Measurements from ENCODE around the gene MUC2. TPM values are rescaled to one million over a fixed set of nuclear protein-coding genes. Genes with fewer than 3 reads are reported as not detected.

Gene MUC2
- total RNA-seq, 2 experiments from 2014 or later, result not detected

DNA sequence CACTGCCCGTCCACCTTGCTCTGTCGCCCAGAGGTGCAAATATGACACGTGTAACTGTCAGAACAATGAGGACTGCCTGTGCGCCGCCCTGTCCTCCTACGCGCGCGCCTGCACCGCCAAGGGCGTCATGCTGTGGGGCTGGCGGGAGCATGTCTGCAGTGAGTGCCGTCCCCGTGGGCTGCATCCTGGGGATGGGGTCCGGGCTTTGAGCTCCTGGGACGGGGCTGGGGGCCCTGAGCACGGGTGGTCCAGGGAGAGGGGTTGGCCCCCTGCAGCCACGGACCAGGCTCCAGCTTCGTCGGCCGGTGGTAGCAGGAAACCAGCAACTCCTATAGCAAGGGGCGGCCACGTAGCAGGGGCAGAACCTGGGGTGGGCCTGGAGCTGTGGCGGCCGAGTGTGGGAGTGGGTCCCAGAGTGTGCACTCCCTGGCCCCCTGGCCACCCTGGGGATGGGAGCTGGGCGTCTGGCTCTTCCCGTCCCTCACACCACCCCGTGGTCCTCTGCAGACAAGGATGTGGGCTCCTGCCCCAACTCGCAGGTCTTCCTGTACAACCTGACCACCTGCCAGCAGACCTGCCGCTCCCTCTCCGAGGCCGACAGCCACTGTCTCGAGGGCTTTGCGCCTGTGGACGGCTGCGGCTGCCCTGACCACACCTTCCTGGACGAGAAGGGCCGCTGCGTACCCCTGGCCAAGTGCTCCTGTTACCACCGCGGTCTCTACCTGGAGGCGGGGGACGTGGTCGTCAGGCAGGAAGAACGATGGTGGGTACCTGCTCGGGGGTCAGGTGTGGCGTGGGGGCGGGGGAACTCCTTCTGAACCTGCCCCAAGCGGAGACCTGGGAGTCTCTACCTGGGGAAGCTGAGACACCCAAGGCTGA is 10.1 kb downstream of the MUC2 start:
- H2AFZ ChIP-seq (ENCODE audit: low read length), result no peak overlapping the region
- TF ChIP-seq EZH2phosphoT487 (IDR thresholded peaks at IDR 0.05; ENCODE audit: borderline replicate concordance, low read depth, low read length), result no peak
- TF ChIP-seq, protein P1, sequence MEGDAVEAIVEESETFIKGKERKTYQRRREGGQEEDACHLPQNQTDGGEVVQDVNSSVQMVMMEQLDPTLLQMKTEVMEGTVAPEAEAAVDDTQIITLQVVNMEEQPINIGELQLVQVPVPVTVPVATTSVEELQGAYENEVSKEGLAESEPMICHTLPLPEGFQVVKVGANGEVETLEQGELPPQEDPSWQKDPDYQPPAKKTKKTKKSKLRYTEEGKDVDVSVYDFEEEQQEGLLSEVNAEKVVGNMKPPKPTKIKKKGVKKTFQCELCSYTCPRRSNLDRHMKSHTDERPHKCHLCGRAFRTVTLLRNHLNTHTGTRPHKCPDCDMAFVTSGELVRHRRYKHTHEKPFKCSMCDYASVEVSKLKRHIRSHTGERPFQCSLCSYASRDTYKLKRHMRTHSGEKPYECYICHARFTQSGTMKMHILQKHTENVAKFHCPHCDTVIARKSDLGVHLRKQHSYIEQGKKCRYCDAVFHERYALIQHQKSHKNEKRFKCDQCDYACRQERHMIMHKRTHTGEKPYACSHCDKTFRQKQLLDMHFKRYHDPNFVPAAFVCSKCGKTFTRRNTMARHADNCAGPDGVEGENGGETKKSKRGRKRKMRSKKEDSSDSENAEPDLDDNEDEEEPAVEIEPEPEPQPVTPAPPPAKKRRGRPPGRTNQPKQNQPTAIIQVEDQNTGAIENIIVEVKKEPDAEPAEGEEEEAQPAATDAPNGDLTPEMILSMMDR (conservative IDR thresholded peaks at IDR 0.05; ENCODE audit: low read length), result no peak
- no peak overlapping the region for H3K4me3 ChIP-seq (ENCODE audit: low read depth, low read length, poor library complexity, severe bottlenecking)
- DNase-seq (ENCODE audit: low spot score), result no peak
- no TSS peak for BruUV-seq (replicated peaks)
- H3K4me1 ChIP-seq (ENCODE audit: insufficient read depth, low read length, poor library complexity, severe bottlenecking), result no peaks in the 10 kb centered on the region
- intact Hi-C loops (cut with micrococcal nuclease; ENCODE audit: unreplicated experiment), result no loop called here
- CTCF ChIA-PET (ENCODE audit: unreplicated experiment), result no interaction called here
- H4K20me1 ChIP-seq (ENCODE audit: insufficient read depth, low read length), result no peaks in the 10 kb centered on the region
- H3K27ac ChIP-seq (ENCODE audit: low read depth, low read length, poor library complexity, severe bottlenecking), result no peak overlapping the region
- no peak overlapping the region for H3K4me2 ChIP-seq (ENCODE audit: low read length)
- no peaks in the 10 kb centered on the region for H3K36me3 ChIP-seq (ENCODE audit: insufficient read depth, low read length)
- no peaks in the 10 kb centered on the region for H3K9me2 ChIP-seq (ENCODE audit: insufficient read depth, low read length)
- H3K9me3 ChIP-seq (ENCODE audit: low read length), result no peaks in the 10 kb centered on the region
- no peaks in the 10 kb centered on the region for H3K79me2 ChIP-seq (ENCODE audit: insufficient read depth, low read depth, low read length)
- POLR2A ChIA-PET, result no interaction called here

DNA sequence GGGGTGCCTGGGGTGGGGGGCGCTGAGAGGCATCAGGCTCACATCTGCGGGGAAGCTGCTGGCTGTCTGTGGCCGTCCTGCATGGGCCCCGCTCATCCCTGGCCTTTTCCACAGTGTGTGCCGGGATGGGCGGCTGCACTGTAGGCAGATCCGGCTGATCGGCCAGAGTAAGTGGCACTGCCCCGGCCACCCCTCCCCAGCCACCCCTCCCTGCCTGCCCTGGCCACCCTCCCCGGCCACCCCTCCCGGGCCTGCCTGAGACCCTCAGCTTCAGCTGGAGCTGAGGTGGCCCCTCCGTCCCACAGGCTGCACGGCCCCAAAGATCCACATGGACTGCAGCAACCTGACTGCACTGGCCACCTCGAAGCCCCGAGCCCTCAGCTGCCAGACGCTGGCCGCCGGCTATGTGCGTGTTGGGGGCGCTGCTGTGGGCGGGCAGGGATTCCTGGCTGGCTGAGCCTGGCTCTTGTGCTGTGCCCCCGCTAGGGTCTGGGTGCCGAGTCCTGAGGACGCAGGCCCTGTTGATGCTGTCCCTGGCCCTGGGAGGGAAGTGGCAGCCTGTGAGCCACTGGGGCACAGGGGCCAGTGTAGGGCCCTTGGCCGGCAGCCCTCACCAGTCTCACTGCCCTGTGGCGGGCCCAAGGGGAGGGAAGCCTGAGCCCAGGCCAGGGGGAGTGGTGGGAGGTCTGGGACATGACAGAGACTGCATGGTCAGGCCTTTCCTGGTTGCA is 10.9 kb downstream of the MUC2 start:
- H3K9me2 ChIP-seq (ENCODE audit: insufficient read depth, low read length), result no peaks in the 10 kb centered on the region
- no peak overlapping the region for H3K4me2 ChIP-seq (ENCODE audit: low read length)
- H4K20me1 ChIP-seq (ENCODE audit: insufficient read depth, low read length), result no peaks in the 10 kb centered on the region
- no TSS peak for BruUV-seq (replicated peaks)
- no peaks in the 10 kb centered on the region for H3K9me3 ChIP-seq (ENCODE audit: low read length)
- no peak overlapping the region for H3K27ac ChIP-seq (ENCODE audit: low read depth, low read length, poor library complexity, severe bottlenecking)
- H3K4me3 ChIP-seq (ENCODE audit: low read depth, low read length, poor library complexity, severe bottlenecking), result no peak overlapping the region
- H3K36me3 ChIP-seq (ENCODE audit: insufficient read depth, low read length), result no peaks in the 10 kb centered on the region
- intact Hi-C loops (cut with micrococcal nuclease; ENCODE audit: unreplicated experiment), result no loop called here
- no peaks in the 10 kb centered on the region for H3K79me2 ChIP-seq (ENCODE audit: insufficient read depth, low read depth, low read length)
- DNase-seq (ENCODE audit: low spot score), result no peak
- POLR2A ChIA-PET, result no interaction called here
- CTCF ChIA-PET (ENCODE audit: unreplicated experiment), result no interaction called here
- no peak overlapping the region for H2AFZ ChIP-seq (ENCODE audit: low read length)
- TF ChIP-seq, protein P1 (conservative IDR thresholded peaks at IDR 0.05; ENCODE audit: low read length), result no peak
- no peak for TF ChIP-seq EZH2phosphoT487 (IDR thresholded peaks at IDR 0.05; ENCODE audit: borderline replicate concordance, low read depth, low read length)
- no peaks in the 10 kb centered on the region for H3K4me1 ChIP-seq (ENCODE audit: insufficient read depth, low read length, poor library complexity, severe bottlenecking)
